ENCODE results near the gene GATAD2A.
"Not testable (repeated sequence)": the region's sequence is repeated elsewhere in the genome, so short reads cannot be mapped to it uniquely, and the experiment has no call there.

GATAD2A gene

DNA sequence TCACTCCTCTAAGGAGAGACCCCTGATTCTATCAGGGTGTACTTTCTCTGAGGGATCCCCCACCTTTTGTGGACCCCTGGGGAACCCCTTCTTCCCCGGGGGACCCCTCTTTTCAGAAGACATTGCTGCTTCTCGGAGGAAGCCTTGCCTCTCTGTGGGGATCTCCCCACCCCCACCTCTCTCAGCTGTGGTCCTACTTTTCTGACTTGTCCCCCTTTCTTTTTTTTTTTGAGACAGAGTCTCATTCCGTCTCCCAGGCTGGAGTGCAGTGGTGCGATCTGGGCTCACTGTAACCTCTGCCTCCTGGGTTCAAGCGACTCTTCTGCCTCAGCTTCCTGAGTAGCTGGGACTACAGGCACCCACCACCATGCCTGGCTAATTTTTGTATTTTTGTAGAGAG is 18.4 kb upstream of the GATAD2A start:
- Histone ChIP-seq H3K4me2 (ENCODE audit: low read length) (peak overlapping the region; percentile 99), H3K27ac (ENCODE audit: low read depth, low read length) (no peak overlapping the region), H3K9me3 (ENCODE audit: insufficient read depth, low read depth, low read length) (no peaks in the 10 kb centered on the region), H3K4me3 (ENCODE audit: low read depth, low read length) (no peak overlapping the region), H2AK5ac (ENCODE audit: low read length) (no peak overlapping the region), H3K79me1 (ENCODE audit: low read length) (peaks cover 22% of the 10 kb centered on the region), H2AFZ (ENCODE audit: insufficient read depth, low read length, poor library complexity) (no peak overlapping the region), H4K91ac (ENCODE audit: low read depth, low read length) (peak overlapping the region; percentile 39), H2BK12ac (ENCODE audit: low read length) (peak overlapping the region; percentile 66), H3K79me2 (ENCODE audit: control insufficient read depth, insufficient read depth, low read length, poor library complexity) (peaks cover 24% of the 10 kb centered on the region), H4K8ac (ENCODE audit: low read depth, low read length) (peak overlapping the region; percentile 40), H3K36me3 (ENCODE audit: control insufficient read depth in 1 of 2, insufficient read depth in 2 of 2, low read length in 2 of 2) (no peaks in the 10 kb centered on the region), H2BK5ac (ENCODE audit: low read depth, low read length, poor library complexity) (no peak overlapping the region), H4K12ac (ENCODE audit: low read depth, low read length) (no peak overlapping the region), H3K14ac (ENCODE audit: low read length) (peak overlapping the region; percentile 85), H3K18ac (ENCODE audit: low read length) (peak overlapping the region; percentile 38), H3K4me1 (ENCODE audit: control insufficient read depth in 1 of 2, insufficient read depth in 2 of 2, low read length in 2 of 2) (peaks cover 10 to 25% of the 10 kb centered on the region in 2 experiments), H3K9ac (ENCODE audit: low read length) (no peak overlapping the region), H3K27me3 (ENCODE audit: insufficient read depth, low read length) (no peaks in the 10 kb centered on the region), H3K23ac (ENCODE audit: low read length) (no peak overlapping the region), H3K4ac (ENCODE audit: low read depth, low read length) (peak overlapping the region; percentile 98), H2BK120ac (ENCODE audit: insufficient read depth, low read length, poor library complexity) (no peak overlapping the region)
- no CpG with 5 or more reads among the region's 5 CpGs for WGBS (ENCODE audit: extremely low coverage, insufficient coverage, insufficient read length)
- DNase-seq = no peak

DNA sequence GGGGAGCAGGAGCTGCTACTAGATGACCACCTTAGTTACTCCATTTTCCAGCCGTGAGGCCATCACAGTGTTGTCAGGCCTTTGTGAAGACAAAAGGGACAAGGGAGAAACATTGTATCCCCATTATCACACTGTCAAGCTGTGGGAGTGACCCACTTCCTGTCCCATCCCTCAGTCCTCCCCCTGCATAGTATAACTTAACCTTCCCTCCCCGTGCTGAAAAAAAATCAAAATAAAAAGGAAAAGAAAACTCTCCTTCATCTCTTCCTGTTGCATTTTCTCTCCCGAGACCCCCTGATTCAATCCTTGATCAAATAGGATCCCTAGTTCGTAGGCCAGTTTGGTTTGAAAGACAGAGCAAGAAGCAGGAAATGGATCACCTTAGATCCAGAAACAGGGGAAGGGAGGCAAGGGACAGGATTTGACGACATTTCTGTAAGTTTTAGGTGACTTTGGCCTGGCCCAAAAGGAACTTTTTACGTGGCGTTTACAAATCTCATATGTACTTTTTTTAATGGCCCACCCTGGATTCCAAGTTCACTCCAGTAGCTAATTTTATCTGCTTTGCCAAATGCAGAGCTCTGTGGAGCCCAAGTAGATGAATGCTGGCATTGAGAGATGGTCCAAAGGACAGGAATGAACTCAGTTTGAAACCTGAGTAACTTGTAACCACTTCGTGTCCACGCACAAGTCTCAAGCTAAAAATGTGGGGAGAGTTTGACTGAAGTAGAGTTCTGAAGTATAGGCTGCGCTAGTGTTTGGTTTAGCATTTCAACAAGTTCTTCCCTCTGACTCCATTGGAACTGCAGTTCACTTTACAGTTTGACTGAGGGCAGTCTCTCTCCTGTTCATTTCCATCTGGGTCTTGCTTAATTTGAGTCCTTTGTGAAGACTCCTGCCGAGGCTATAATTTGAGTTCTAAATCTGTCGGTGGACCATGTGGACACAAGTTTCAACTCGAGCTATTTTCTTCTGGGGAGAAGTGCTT is 16.6 kb upstream of the GATAD2A start:
- H3K4ac ChIP-seq (ENCODE audit: low read depth, low read length) = peak overlapping the region; percentile 78
- no peaks in the 10 kb centered on the region for H3K36me3 ChIP-seq (ENCODE audit: control insufficient read depth in 1 of 2, insufficient read depth in 2 of 2, low read length in 2 of 2)
- no peak overlapping the region for H2BK5ac ChIP-seq (ENCODE audit: low read depth, low read length, poor library complexity)
- H4K8ac ChIP-seq (ENCODE audit: low read depth, low read length) = no peak overlapping the region
- H3K9me3 ChIP-seq (ENCODE audit: insufficient read depth, low read depth, low read length) = no peaks in the 10 kb centered on the region
- H3K4me1 ChIP-seq (ENCODE audit: control insufficient read depth in 1 of 2, insufficient read depth in 2 of 2, low read length in 2 of 2) = peaks cover 10 to 25% of the 10 kb centered on the region in 2 experiments
- H2BK120ac ChIP-seq (ENCODE audit: insufficient read depth, low read length, poor library complexity) = no peak overlapping the region
- no peak overlapping the region for H2BK12ac ChIP-seq (ENCODE audit: low read length)
- H3K9ac ChIP-seq (ENCODE audit: low read length) = peak overlapping the region; percentile 38
- no peak overlapping the region for H2AFZ ChIP-seq (ENCODE audit: insufficient read depth, low read length, poor library complexity)
- no peak overlapping the region for H3K14ac ChIP-seq (ENCODE audit: low read length)
- no peak overlapping the region for H4K91ac ChIP-seq (ENCODE audit: low read depth, low read length)
- peak overlapping the region; percentile 53 for H2AK5ac ChIP-seq (ENCODE audit: low read length)
- no peak overlapping the region for H3K27ac ChIP-seq (ENCODE audit: low read depth, low read length)
- no peak overlapping the region for H4K12ac ChIP-seq (ENCODE audit: low read depth, low read length)
- no peaks in the 10 kb centered on the region for H3K27me3 ChIP-seq (ENCODE audit: insufficient read depth, low read length)
- DNase-seq = no peak
- peak overlapping the region; percentile 10 for H3K4me2 ChIP-seq (ENCODE audit: low read length)
- peaks cover 22% of the 10 kb centered on the region for H3K79me1 ChIP-seq (ENCODE audit: low read length)
- H3K18ac ChIP-seq (ENCODE audit: low read length) = no peak overlapping the region
- no peak overlapping the region for H3K4me3 ChIP-seq (ENCODE audit: low read depth, low read length)
- no peak overlapping the region for H3K23ac ChIP-seq (ENCODE audit: low read length)
- peaks cover 24% of the 10 kb centered on the region for H3K79me2 ChIP-seq (ENCODE audit: control insufficient read depth, insufficient read depth, low read length, poor library complexity)
- no CpG with 5 or more reads among the region's 13 CpGs for WGBS (ENCODE audit: extremely low coverage, insufficient coverage, insufficient read length)

DNA sequence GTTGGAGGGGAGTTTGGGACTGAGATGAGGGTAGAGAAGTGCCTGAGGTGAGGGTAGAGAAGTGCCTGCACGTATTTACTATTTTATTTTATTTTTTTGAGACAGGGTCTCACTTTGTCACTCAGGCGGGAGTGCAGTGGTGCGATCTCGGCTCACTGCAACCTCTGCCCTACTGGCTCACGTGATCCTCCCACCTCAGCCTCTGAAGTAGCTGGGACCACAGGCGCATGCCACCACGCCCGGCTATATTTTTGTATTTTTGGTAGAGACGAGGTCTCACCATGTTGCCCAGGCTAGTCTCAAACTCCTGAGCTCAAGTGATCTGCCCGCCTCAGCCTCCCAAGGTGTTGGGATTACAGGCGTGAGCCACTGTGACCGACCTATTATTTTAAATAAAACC is 15.8 kb upstream of the GATAD2A start:
- Histone ChIP-seq H3K9ac (ENCODE audit: low read length) (peak overlapping the region; percentile 38), H3K4ac (ENCODE audit: low read depth, low read length) (peak overlapping the region; percentile 43), H3K4me1 (ENCODE audit: control insufficient read depth in 1 of 2, insufficient read depth in 2 of 2, low read length in 2 of 2) (peaks cover 9 to 25% of the 10 kb centered on the region in 2 experiments), H3K79me1 (ENCODE audit: low read length) (peaks cover 21% of the 10 kb centered on the region), H3K79me2 (ENCODE audit: control insufficient read depth, insufficient read depth, low read length, poor library complexity) (peaks cover 22% of the 10 kb centered on the region)
- not testable (repeated sequence) for H2BK5ac ChIP-seq (ENCODE audit: low read depth, low read length, poor library complexity); H2AFZ ChIP-seq (ENCODE audit: insufficient read depth, low read length, poor library complexity); H2BK12ac ChIP-seq (ENCODE audit: low read length); H3K18ac ChIP-seq (ENCODE audit: low read length); H3K23ac ChIP-seq (ENCODE audit: low read length); H3K27ac ChIP-seq (ENCODE audit: low read depth, low read length); H3K36me3 ChIP-seq (ENCODE audit: control insufficient read depth in 1 of 2, insufficient read depth in 2 of 2, low read length in 2 of 2); H2BK120ac ChIP-seq (ENCODE audit: insufficient read depth, low read length, poor library complexity); H4K91ac ChIP-seq (ENCODE audit: low read depth, low read length); H2AK5ac ChIP-seq (ENCODE audit: low read length); DNase-seq; H3K4me2 ChIP-seq (ENCODE audit: low read length); H3K4me3 ChIP-seq (ENCODE audit: low read depth, low read length); H4K12ac ChIP-seq (ENCODE audit: low read depth, low read length); H3K9me3 ChIP-seq (ENCODE audit: insufficient read depth, low read depth, low read length); H4K8ac ChIP-seq (ENCODE audit: low read depth, low read length); H3K27me3 ChIP-seq (ENCODE audit: insufficient read depth, low read length); H3K14ac ChIP-seq (ENCODE audit: low read length)
- WGBS (ENCODE audit: extremely low coverage, insufficient coverage, insufficient read length) = no CpG with 5 or more reads among the region's 12 CpGs

DNA sequence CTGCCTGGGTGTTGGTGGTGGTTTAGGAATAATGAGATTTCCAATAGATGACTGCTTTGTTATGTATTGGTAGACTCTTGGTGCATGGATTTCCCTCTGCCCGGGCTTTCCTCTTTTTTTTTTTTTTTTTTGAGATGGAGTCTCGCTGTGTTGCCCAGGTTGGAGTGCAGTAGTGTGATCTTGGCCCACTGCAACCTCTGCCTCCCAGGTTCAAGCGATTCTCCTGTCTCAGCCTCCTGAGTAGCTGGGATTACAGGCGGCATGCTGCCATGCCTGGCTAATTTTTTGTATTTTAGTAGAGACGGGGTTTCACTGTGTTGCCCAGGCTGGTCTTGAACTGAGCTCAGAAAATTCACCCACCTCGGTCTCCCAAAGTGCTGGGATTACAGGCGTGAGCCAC is 11.1 kb upstream of the GATAD2A start:
- not testable (repeated sequence) for H3K14ac ChIP-seq (ENCODE audit: low read length); H2AK5ac ChIP-seq (ENCODE audit: low read length); H3K79me1 ChIP-seq (ENCODE audit: low read length); H3K27ac ChIP-seq (ENCODE audit: low read depth, low read length); H3K27me3 ChIP-seq (ENCODE audit: insufficient read depth, low read length); H2BK12ac ChIP-seq (ENCODE audit: low read length); H2BK120ac ChIP-seq (ENCODE audit: insufficient read depth, low read length, poor library complexity); H4K8ac ChIP-seq (ENCODE audit: low read depth, low read length); H3K23ac ChIP-seq (ENCODE audit: low read length); H2BK5ac ChIP-seq (ENCODE audit: low read depth, low read length, poor library complexity); H2AFZ ChIP-seq (ENCODE audit: insufficient read depth, low read length, poor library complexity); DNase-seq; H3K18ac ChIP-seq (ENCODE audit: low read length); H3K9me3 ChIP-seq (ENCODE audit: insufficient read depth, low read depth, low read length); H3K4me2 ChIP-seq (ENCODE audit: low read length); H3K36me3 ChIP-seq (ENCODE audit: control insufficient read depth in 1 of 2, insufficient read depth in 2 of 2, low read length in 2 of 2); H3K9ac ChIP-seq (ENCODE audit: low read length); H3K4me3 ChIP-seq (ENCODE audit: low read depth, low read length); H3K4ac ChIP-seq (ENCODE audit: low read depth, low read length); H4K12ac ChIP-seq (ENCODE audit: low read depth, low read length); H4K91ac ChIP-seq (ENCODE audit: low read depth, low read length)
- Histone ChIP-seq H3K79me2 (ENCODE audit: control insufficient read depth, insufficient read depth, low read length, poor library complexity) (peaks cover 15% of the 10 kb centered on the region), H3K4me1 (ENCODE audit: control insufficient read depth in 1 of 2, insufficient read depth in 2 of 2, low read length in 2 of 2) (peaks cover 12 to 15% of the 10 kb centered on the region in 2 experiments)
- WGBS (ENCODE audit: extremely low coverage, insufficient coverage, insufficient read length) = no CpG with 5 or more reads among the region's 7 CpGs

Measured in trophoblast cell (in vitro differentiated cells and primary cell).